Activated T-cell treated with anti-CD3 and anti-CD28 coated beads, Interleukin-2, amount 50 U/mL, for 48 hours (primary cell): ENCODE measurements around the gene LCLAT1.

ENCODE experiments used
- DNase-seq, 2 experiments: peaks; one replicate each; pipeline ENCODE4 v3.0.0-alpha.2; 2020

LCLAT1 gene

DNA sequence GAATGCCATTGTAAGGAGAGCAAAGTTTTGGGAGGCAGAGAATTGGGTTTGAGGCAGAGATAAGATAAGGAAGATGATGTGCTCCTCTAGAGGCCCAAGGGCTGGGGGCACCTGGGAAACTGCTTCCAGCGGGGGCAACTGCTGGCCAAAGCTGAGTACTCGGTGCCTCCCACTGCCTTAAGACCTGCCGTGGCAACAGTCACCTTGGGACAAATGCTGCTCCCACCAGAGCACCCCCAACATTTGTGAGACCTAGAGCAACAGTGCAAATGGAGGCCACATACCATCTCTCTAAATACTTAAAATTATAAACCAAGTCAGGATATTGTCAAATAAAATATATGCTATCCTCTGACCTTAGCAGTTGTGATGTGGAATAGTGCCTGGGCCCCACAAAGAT, 233.1 kb downstream of the LCLAT1 start:
- no peak for DNase-seq

DNA sequence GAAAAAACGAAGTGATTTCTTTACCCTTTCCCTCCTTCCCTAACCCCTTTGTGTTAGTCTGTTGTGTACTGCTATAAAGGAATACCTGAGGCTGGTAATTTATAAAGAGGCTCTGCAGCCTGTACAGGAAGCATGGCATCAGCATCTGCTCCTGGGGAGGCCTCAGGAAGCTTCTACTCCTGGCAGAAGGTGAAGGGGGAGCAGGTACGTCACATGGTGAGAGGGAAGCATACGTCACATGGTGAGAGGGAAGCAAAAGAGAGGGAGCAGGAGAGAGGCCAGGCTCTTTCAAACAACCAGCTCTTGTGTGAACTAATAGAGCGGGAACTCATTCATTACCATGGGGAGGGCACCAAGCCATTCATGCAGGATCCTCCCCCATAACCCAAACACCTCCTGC, 234.0 kb downstream of the LCLAT1 start:
- DNase-seq = no peak

DNA sequence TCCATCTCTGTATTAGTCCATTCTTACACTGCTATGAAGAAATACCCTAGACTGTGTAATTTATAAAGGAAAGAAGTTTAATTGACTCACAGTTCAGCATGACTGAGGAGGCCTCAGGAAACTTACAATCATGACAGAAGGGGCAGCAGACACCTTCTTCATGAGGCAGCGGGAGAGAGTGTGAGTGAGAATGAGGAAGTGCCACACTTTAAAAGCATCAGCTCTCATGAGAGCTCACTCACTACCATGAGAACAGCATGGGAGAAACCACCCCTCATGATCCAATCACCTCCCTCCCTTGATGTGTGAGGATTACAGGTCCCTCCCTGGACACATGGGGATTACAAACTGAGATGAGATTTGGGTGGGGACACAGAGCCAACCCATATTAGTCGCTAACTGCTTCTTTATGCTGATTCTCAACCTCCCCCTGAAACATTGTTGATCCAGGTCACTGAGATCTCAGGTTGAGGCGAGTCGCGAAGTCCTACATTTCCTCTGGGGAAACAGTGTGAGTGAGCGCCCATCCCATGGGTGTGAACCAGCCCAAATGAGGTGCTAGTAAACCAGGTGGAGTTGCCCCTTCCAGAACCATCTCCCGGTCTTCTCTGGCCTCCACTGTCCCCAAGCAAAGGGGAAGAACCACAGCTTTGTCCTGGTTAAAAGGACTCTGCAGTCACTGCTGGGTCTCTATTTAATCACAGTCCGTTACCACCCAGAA, 236.3 kb downstream of the LCLAT1 start:
- no peak for DNase-seq

DNA sequence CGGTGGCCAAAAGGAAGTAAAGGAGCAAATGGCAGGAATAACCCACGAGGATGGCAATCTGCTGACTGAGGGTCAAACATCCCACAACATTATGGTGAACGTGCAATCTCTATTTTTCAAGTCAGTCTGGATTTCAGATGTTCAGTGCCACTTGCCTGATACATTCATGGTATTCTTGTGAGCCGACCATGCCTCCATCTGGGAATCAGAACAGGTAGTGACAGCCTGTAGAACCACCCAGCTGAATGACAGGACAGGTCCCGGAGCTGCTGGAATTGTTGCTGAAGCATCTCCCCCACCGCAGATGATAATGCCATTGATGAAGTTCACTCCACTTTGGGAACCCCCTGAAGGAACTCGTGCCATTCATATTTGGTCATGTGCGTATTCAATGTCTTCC, 237.0 kb downstream of the LCLAT1 start:
- no peak for DNase-seq

DNA sequence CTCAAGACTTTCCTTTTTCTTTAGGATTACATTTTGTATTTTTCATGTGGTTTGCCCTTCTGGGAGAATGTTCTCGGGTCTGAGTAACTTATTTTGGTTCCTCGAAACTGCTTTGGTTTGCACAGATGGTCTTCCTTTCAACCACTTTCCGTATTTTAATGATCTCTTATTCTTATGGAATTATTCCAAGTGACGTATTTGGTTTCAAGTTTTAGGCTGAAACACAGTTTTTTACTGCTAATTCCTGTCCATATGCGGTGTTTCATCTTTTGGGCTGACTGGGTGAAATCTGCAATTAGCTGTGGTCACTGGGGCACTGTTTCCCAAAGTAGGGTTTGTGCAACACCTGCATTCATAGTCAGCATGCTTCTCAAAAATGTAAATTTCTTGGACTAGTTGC, 237.5 kb downstream of the LCLAT1 start:
- DNase-seq = no peak

DNA sequence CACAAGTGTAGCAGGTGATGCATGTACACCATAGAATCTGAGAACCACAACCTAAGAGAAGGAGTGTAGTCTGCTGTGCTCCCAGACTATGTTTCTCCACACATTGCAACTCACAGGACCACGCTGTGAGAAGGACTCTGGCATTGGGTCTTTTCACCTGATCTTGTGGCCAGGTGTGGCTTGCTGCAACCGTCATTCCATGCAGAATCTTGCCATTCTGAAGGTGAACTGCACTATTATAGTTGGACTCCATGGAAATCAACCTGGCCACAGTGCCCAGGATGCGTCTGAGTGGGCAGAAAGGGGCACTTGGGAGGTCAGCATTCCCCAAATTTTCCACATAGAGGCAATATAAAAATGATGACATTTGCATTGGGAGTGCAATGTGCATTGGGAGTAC, 237.9 kb downstream of the LCLAT1 start:
- DNase-seq = no peak

DNA sequence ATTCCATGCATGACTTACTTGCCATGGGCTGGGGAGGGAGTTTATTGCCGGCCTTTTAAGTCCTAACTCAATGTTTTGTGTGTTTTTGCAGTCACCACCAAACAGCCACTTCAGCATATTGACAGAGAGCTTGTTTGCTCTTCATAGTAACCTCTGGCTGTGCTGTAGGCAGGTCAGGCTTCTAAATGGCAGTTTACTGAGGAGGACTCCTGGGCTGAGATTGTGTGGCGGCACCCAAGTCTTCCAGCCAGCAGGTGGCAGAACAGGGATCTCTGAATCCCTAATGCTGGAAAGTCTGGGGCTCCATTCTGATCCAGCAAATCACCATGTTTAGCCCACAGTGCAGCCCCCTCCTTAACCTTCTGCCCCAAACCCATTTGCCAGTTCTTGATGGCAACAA, 239.0 kb downstream of the LCLAT1 start:
- DNase-seq = no peak

DNA sequence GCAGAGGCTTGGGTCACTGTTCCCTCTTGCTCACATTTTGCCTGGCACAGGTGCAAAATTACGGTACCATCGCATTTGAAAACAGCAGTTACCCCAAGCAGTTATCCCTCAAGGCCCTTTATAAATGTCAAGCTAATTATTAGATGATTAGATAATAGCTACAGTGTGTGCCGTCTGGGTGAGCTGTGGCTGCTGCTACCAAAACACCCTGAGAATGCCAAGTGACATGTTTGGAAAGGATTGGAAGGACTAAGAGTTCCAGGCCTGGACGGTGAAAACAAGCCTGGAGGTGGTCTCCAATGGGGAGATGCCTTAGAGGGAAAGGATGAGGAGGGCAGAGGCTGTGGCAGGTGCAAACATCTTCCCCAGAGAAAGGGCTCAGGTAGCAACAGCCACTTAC, 239.6 kb downstream of the LCLAT1 start:
- DNase-seq = no peak

DNA sequence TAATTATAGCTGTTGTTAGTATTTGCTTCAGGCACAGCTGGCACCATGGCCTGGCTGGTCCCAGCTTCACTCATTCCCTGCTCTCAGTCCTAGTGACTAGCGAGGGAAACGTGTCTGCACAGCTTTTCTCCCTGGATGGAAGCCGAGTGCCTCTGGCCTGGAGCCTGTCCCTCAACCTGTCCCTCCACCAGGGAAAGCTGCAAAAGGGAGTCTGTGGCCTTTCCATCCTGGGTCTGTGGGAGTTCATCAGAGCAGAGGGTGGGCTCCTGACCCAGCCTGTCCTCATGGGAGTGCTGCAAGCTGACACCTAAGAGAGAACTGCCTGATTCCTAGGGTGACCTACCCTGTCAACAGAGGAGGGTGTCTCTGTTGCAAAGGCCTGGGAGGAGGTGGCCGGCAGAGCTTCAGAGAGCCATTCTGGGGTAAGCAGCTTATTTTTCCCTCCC, 241.9 kb downstream of the LCLAT1 start:
- no peak for DNase-seq

DNA sequence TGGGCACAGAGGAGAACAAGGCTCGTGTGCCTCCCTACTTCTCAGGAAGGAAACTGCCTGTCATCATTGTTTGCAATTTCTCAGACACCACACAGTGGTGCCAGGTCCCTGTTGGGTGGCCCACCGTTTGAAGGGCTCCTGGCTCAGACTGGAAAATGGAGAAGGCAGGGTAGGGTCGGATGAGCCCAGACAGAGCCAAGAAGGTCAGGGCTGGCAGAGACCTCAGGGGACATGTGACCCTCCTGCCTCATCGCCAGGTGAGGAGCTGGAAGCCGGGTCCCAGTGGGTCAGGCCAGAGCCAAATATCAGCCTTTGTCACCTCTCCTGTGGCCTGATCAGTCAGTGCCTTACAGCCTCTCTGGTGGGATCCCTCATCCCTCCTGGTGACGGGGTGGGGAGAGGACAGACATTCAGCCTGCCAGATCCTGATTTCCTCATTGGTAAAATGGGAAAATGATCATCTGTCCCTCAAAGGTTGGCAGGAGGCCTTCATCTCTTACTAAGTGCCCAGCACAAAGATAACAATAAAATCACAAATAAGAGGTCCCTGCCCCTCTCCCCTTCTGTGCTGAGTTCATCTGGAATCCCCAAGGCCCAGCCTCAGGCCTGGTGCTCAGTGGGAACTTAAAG, 242.6 kb downstream of the LCLAT1 start:
- DNase-seq = no peak

DNA sequence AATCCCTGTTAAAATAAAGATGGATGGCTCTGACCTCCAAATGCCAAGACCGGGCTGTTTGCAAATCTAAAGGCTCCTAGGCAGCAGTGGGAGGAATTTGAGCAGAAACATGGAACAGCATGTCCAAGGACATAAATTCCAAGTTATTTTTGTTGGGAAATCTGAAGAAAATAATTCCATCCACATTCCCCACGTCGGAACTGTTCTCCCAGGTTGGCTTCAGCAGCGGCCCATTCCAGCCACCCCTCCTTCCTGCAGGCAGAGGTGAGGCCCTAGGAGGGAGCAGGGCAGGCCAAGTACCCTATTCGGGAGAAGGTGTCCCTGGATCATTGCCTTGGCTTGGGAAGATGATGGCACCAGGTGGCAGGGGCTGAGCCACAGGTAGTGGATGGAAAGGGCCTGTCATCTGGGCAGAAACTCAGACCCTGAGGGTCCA, 243.1 kb downstream of the LCLAT1 start:
- DNase-seq = no peak

DNA sequence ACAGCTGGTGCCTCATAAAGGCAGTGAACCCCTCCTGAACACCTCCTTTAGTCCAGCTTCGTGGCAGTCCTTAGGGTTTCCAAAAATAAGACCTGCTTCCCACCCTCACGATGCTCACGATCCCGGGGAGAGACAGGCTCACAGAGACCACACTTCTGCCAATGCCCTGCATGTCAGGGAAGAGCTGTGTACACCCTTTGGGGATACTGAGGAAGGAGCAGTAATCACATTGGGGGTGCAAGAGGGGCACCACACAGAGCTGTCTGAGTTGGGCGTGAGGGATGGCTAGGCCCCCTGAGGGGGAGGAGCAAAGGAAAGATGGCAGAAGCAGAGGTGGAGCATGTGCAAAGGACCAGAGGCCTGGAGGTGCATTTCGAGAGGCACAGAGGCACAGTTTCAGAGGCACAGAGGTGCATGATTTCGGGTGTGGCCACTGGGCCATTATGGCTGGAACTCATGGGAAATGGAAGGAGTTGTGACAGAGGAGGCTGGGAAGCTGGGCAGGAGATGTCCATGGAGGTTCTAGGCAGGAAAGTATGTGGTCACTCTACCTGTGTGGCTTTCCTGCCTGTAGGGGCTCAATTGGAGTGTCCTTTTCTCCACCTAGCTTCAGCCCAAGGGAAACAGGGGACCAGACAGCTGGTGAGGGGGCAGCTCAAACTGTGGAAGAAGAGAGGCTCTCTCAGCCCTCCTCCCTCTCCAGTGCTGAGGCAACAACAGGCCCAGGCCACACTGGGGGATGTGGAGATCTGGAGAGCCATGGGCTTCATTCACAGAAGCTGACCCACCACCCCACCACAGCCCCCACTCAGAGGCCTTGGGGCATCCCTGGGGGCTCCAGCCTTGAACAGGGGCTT, 244.3 kb downstream of the LCLAT1 start:
- DNase-seq = no peak

DNA sequence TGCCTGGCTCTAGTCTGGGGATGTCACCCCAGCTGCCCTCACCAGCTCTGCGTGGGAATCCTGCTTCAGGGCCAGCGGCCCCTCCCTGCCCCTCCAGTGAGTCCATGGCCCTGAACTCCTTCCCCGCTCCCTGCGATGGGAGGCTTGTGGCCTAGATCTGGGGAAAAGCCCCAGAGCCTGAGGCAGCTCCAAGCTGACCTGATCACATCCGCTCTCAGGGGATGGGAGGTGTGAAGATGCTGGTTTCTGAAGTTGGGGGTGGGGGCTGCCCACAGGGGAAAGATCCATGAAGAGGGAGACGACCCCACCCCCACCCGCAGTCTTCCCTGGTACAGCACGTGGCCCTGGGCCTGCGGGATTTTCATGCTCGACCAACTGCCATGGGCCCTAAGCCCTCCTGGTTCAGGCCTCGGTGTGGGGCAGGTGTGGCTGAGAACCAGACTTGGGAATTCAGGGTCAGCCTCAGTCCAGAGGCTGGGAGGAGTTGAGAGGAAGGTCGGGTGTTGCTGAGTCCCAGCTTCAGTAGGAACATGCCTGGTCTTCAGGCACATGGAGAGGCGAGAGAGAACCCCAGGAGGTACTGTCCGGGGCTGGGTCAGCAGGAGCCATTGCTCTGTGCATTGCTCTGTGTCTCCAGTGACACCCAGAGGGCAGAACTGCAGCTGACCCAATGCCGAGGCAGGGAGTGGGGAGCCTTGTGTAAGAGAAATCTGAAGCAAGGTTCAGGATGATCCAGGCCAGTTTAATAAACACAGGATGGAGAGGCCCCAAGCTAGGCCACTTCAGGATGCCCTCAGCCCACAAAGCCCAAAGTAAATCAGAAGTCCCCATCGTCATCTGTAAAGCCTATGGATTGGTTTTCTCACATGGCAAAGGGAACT, 245.1 kb downstream of the LCLAT1 start:
- DNase-seq = no peak

DNA sequence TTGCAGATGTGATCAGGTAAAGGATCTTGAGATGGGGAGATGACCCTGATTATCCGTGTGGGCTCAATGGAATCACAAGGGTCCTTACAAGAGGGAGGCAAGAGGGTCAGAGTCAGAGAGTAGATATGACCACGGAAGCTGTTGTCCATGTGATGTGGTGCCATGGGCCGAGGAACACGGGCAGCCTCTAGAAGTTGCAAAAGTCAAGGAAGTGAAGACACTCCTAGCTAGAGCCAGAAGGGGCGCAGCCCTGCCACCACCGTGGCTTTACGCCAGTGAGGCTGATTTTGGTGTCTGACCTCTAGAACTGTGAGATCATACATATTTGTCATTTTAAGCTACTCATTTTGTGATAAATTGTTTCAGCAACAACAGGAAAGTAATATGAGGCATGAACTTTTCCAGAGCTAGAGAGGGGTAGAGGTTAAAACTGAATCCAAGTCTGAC, 245.8 kb downstream of the LCLAT1 start:
- DNase-seq = no peak
